Suprapubic skin (tissue), 4 donors: ENCODE results near the gene ZFHX3.

Experiments used
- POLR2A ChIP-seq, 2 donors: fragments of 450-650 bp; IDR thresholded peaks; one replicate each; pipeline ENCODE4 v1.6.1; 2017; ENCODE audit warnings: antibody characterized with exemption in 2 of 2, mild to moderate bottlenecking in 2 of 2, moderate library complexity in 2 of 2
- POLR2AphosphoS5 ChIP-seq, 3 donors: sonication (generic); formaldehyde crosslinking; IDR thresholded peaks; one replicate each; pipeline ENCODE4 v1.6.1; 2017; ENCODE audit warnings: antibody characterized with exemption in 3 of 3
- TF ChIP-seq, protein P1 (sequence below), 2 donors: fragments of 200-600 bp in 1 of 2; fragments of 450-650 bp in 1 of 2; sonication (generic) in 1 of 2; IDR thresholded peaks; one replicate each; pipeline ENCODE4 v1.5.1; 2016 to 2019; ENCODE audit warnings: antibody characterized with exemption in 2 of 2, mild to moderate bottlenecking in 1 of 2, moderate library complexity in 1 of 2

- TF ChIP-seq POLR2A (IDR thresholded peaks at IDR 0.05) (no peak), POLR2AphosphoS5 (IDR thresholded peaks at IDR 0.05) (no peak)
- TF ChIP-seq, protein P1, sequence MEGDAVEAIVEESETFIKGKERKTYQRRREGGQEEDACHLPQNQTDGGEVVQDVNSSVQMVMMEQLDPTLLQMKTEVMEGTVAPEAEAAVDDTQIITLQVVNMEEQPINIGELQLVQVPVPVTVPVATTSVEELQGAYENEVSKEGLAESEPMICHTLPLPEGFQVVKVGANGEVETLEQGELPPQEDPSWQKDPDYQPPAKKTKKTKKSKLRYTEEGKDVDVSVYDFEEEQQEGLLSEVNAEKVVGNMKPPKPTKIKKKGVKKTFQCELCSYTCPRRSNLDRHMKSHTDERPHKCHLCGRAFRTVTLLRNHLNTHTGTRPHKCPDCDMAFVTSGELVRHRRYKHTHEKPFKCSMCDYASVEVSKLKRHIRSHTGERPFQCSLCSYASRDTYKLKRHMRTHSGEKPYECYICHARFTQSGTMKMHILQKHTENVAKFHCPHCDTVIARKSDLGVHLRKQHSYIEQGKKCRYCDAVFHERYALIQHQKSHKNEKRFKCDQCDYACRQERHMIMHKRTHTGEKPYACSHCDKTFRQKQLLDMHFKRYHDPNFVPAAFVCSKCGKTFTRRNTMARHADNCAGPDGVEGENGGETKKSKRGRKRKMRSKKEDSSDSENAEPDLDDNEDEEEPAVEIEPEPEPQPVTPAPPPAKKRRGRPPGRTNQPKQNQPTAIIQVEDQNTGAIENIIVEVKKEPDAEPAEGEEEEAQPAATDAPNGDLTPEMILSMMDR (IDR thresholded peaks at IDR 0.05): no peak
Observed at GRCh38 chr16:72894293-72895151, 153.4 kb downstream of the ZFHX3 start.
